ENCODE results near the gene PPP1R18. TPM values are rescaled to one million over a fixed set of nuclear protein-coding genes. Genes with fewer than 3 reads are reported as not detected.
"Not testable (repeated sequence)": the region's sequence is repeated elsewhere in the genome, so short reads cannot be mapped to it uniquely, and the experiment has no call there.

PPP1R18 gene
- total and polyA plus RNA-seq, 9 of the 15 experiments (the other 6 are each of a cell fraction or from before 2014, with no cell fraction given) = 12.0 to 99.2 (median 42.6) TPM

GRCh38 chr6:30724906-30725667 lies 38.6 kb upstream of the PPP1R18 start (continued):
- TF ChIP-seq ZNF253 (CRISPR knock-in tag; conservative IDR thresholded peaks at IDR 0.05) (peak; percentile 60; the same call in 1 of the 2 replicates), ZNF174 (CRISPR knock-in tag; IDR thresholded peaks at IDR 0.05) (no peak), PTBP1 (IDR thresholded peaks at IDR 0.05; ENCODE audit: low read depth, low read length) (0 out of 2 replicates have a peak, but pooled peaks have one; percentile 32)

- Histone ChIP-seq H3K4me1 (replicated peaks in 1 of 2; ENCODE audit: control insufficient read depth in 2 of 2, insufficient read depth in 2 of 2, low read length in 2 of 2) (peaks cover 14 to 18% of the 10 kb centered on the region in 2 experiments; a peak in 4 of 5 replicates), H4K20me1 (replicated peaks; ENCODE audit: control insufficient read depth, insufficient read depth, low read length) (peaks cover 44% of the 10 kb centered on the region), H3K79me2 (ENCODE audit: control insufficient read depth, insufficient read depth, low read length) (peaks cover 68% of the 10 kb centered on the region), H3K36me3 (ENCODE audit: control insufficient read depth, insufficient read depth, low read length) (peaks cover 64% of the 10 kb centered on the region), H3K9ac (ENCODE audit: insufficient read depth in 1 of 2, low read depth in 2 of 2, low read length in 2 of 2) (peak overlapping the region in 1 of 2 experiments; percentile 47; a peak in 2 of 4 replicates)
- ATAC-seq; H3K4me2 ChIP-seq (ENCODE audit: insufficient read depth, low read length); H3K4me3 ChIP-seq; FAIRE-seq; H3K27ac ChIP-seq (ENCODE audit: extremely low read depth, low read depth, low read length); intact Hi-C loops (cut with micrococcal nuclease); H3K9me1 ChIP-seq (ENCODE audit: control insufficient read depth, insufficient read depth, low read length); DNase-seq (ENCODE audit: extremely low read depth in 1 of 4, low spot score in 3 of 4); H2AFZ ChIP-seq (ENCODE audit: low read depth, low read length); H3K9me3 ChIP-seq (replicated peaks; ENCODE audit: control insufficient read depth, insufficient read depth, low read depth, low read length); H3K27me3 ChIP-seq (ENCODE audit: control insufficient read depth in 2 of 2, insufficient read depth in 2 of 2, low read length in 2 of 2); BruUV-seq (replicated peaks): not testable (repeated sequence)
- WGBS (ENCODE audit: insufficient coverage, low coverage, missing lambda C conversion rate) = 88% methylated on average over 26 of the region's 29 CpGs
- CTCF ChIA-PET (ENCODE audit: low intra/inter-chr PET ratio) = interaction anchor here (0.6 to 5.0 kb wide), 2 partner anchors 17 to 44 kb away, joined by 3 to 92 read pairs; no protein-coding TSS in a partner anchor
- peak; percentile 44 for TF ChIP-seq POLR2A (conservative IDR thresholded peaks at IDR 0.05)
- 0 out of 2 replicates have a peak, but pooled peaks have one; percentile 27 for TF ChIP-seq ZNF431 (CRISPR knock-in tag; IDR thresholded peaks at IDR 0.05)
- TF ChIP-seq RBFOX2 (IDR thresholded peaks at IDR 0.05; ENCODE audit: low read depth, low read length) = peak; percentile 54
- peak; percentile 88 for TF ChIP-seq ZKSCAN1 (IDR thresholded peaks at IDR 0.05; ENCODE audit: low read depth, low read length)
- 0 out of 2 replicates have a peak, but pooled peaks have one; percentile 4 for TF ChIP-seq SUPT5H (IDR thresholded peaks at IDR 0.05)
- TF ChIP-seq RBM22 (IDR thresholded peaks at IDR 0.05; ENCODE audit: low read depth, low read length, poor library complexity, severe bottlenecking) = peak; percentile 47
- 0 out of 2 replicates have a peak, but pooled peaks have one; percentile 57 for TF ChIP-seq POLR2AphosphoS5 (IDR thresholded peaks at IDR 0.05; ENCODE audit: control insufficient read depth, insufficient read depth, low read depth, low read length)
- peak; percentile 87 for TF ChIP-seq THRAP3 (IDR thresholded peaks at IDR 0.05; ENCODE audit: borderline replicate concordance)
- peak; percentile 47 for TF ChIP-seq POLR2G (IDR thresholded peaks at IDR 0.05; ENCODE audit: low read depth, low read length)
- peak; percentile 30 for TF ChIP-seq RBM25 (IDR thresholded peaks at IDR 0.05; ENCODE audit: low read depth, low read length, severe bottlenecking)
- in situ Hi-C loops (cut with MboI) = loop anchor here (5.0 to 10.0 kb wide), 2 partner anchors 49 to 242 kb away; partner anchors contain the start of gene DHX16
- POLR2A ChIA-PET = interaction anchor here (0.5 to 27.1 kb wide), 17 partner anchors 12 to 363 kb away, joined by 3 to 524 read pairs (median 3); partner anchors contain the start of genes FLOT1 and NRM
Observed at GRCh38 chr6:30723843-30724741, 37.6 kb upstream of the PPP1R18 start.
